ENCODE data around the gene CCDC142.

CCDC142 gene

GRCh38 chr2:74439803-74440377 is 42.9 kb downstream of the CCDC142 start:
- H4K20me1 ChIP-seq (ENCODE audit: control insufficient read depth, insufficient read depth, low read depth, low read length): no peaks in the 10 kb centered on the region
- H3K4me1 ChIP-seq (ENCODE audit: control insufficient read depth, low read length): peaks cover 47% of the 10 kb centered on the region
- TF ChIP-seq CTCF (IDR thresholded peaks at IDR 0.05; ENCODE audit: low read depth, low read length, poor library complexity, severe bottlenecking): no peak
- TF ChIP-seq EZH2phosphoT487 (IDR thresholded peaks at IDR 0.05; ENCODE audit: borderline replicate concordance, low read length): no peak
- H3K9me2 ChIP-seq (replicated peaks; ENCODE audit: control insufficient read depth, low read length): no peaks in the 10 kb centered on the region
- peak overlapping the region; percentile 69 for H3K4me2 ChIP-seq (ENCODE audit: low read length)
- H3K79me2 ChIP-seq (ENCODE audit: control insufficient read depth, low read length): no peaks in the 10 kb centered on the region
- peaks cover 25% of the 10 kb centered on the region for H3K27me3 ChIP-seq (ENCODE audit: control insufficient read depth, low read length)
- H3K4me3 ChIP-seq (ENCODE audit: low read length): peak overlapping the region; percentile 66
- H3K27ac ChIP-seq (ENCODE audit: low read depth, low read length): no peak overlapping the region
- no peaks in the 10 kb centered on the region for H3K9me3 ChIP-seq (ENCODE audit: control insufficient read depth, insufficient read depth, low read length)
- no peaks in the 10 kb centered on the region for H3K36me3 ChIP-seq (ENCODE audit: control insufficient read depth, low read length)
- no peaks in the 10 kb centered on the region for H3F3A ChIP-seq (ENCODE audit: control insufficient read depth, insufficient read depth)

DNA sequence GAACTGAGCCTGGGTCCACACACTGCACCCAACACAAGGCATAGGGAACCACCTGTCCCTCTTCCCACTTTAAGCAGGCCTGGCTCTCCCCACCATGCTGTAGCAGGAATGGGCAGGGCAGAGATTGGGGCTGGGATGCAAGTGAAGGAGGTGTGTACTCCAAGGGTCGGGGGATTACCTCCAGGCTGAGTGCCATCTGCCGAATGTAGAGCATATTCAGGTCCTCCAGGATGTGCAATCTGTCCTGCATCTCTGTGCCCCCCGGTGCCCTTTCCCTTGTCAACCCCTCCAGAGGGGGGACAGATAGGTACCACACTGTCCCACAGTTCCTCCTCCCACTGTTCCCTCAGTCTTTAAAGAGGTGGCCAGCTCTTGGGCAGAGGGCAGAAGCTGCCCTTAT is 43.4 kb downstream of the CCDC142 start:
- TF ChIP-seq EZH2phosphoT487 (IDR thresholded peaks at IDR 0.05; ENCODE audit: borderline replicate concordance, low read length): no peak
- TF ChIP-seq CTCF (IDR thresholded peaks at IDR 0.05; ENCODE audit: low read depth, low read length, poor library complexity, severe bottlenecking): no peak
- no peak overlapping the region for H3K27ac ChIP-seq (ENCODE audit: low read depth, low read length)
- H3K9me3 ChIP-seq (ENCODE audit: control insufficient read depth, insufficient read depth, low read length): no peaks in the 10 kb centered on the region
- H3K4me1 ChIP-seq (ENCODE audit: control insufficient read depth, low read length): peaks cover 43% of the 10 kb centered on the region
- no peaks in the 10 kb centered on the region for H3F3A ChIP-seq (ENCODE audit: control insufficient read depth, insufficient read depth)
- no peaks in the 10 kb centered on the region for H3K36me3 ChIP-seq (ENCODE audit: control insufficient read depth, low read length)
- peaks cover 20% of the 10 kb centered on the region for H3K27me3 ChIP-seq (ENCODE audit: control insufficient read depth, low read length)
- peak overlapping the region; percentile 66 for H3K4me3 ChIP-seq (ENCODE audit: low read length)
- peak overlapping the region; percentile 69 for H3K4me2 ChIP-seq (ENCODE audit: low read length)
- H4K20me1 ChIP-seq (ENCODE audit: control insufficient read depth, insufficient read depth, low read depth, low read length): no peaks in the 10 kb centered on the region
- H3K79me2 ChIP-seq (ENCODE audit: control insufficient read depth, low read length): no peaks in the 10 kb centered on the region
- H3K9me2 ChIP-seq (replicated peaks; ENCODE audit: control insufficient read depth, low read length): no peaks in the 10 kb centered on the region

- TF ChIP-seq EZH2phosphoT487 (IDR thresholded peaks at IDR 0.05; ENCODE audit: borderline replicate concordance, low read length) (no peak), CTCF (IDR thresholded peaks at IDR 0.05; ENCODE audit: low read depth, low read length, poor library complexity, severe bottlenecking) (no peak)
- H3K4me2 ChIP-seq (ENCODE audit: low read length): no peak overlapping the region
These were observed 44.5 kb downstream of the CCDC142 start for GRCh38 chr2:74438248-74438647.

More at GRCh38 chr2:74438248-74438647, 44.5 kb downstream of the CCDC142 start:
- Histone ChIP-seq H3K36me3 (ENCODE audit: control insufficient read depth, low read length) (no peaks in the 10 kb centered on the region), H3K4me1 (ENCODE audit: control insufficient read depth, low read length) (peaks cover 35% of the 10 kb centered on the region), H3K9me2 (replicated peaks; ENCODE audit: control insufficient read depth, low read length) (no peaks in the 10 kb centered on the region), H3K4me3 (ENCODE audit: low read length) (no peak overlapping the region), H3K9me3 (ENCODE audit: control insufficient read depth, insufficient read depth, low read length) (no peaks in the 10 kb centered on the region), H4K20me1 (ENCODE audit: control insufficient read depth, insufficient read depth, low read depth, low read length) (no peaks in the 10 kb centered on the region), H3F3A (ENCODE audit: control insufficient read depth, insufficient read depth) (no peaks in the 10 kb centered on the region), H3K79me2 (ENCODE audit: control insufficient read depth, low read length) (no peaks in the 10 kb centered on the region), H3K27ac (ENCODE audit: low read depth, low read length) (no peak overlapping the region), H3K27me3 (ENCODE audit: control insufficient read depth, low read length) (peaks cover 18% of the 10 kb centered on the region)

Data from DOHH2 (cell line).